K562 (cell line): Measurements from ENCODE around the gene METTL25. TPM values are rescaled to one million over a fixed set of nuclear protein-coding genes. Genes with fewer than 3 reads are reported as not detected.
A peak's percentile ranks its signal among the peaks of the same experiment; 100 is the strongest.

Experiments used
- ATAC-seq: fragments of 200-7000 bp; cut with Tn5 transposase; 3 replicates; pipeline ENCODE4 v1.9.1; 2020; ENCODE audit warnings: moderate library complexity
- BruUV-seq: library from RNA; stranded (reverse); fragments of 400-500 nt; replicated peaks from 2 replicates; lab custom pipeline; 2021; lab: Mats Ljungman, UMichigan
- CTCF ChIA-PET: fragments of 300-600 bp; formaldehyde crosslinking; extraction: SDS; loops from one replicate; lab custom pipeline; 2021; ENCODE audit warnings: low intra/inter-chr PET ratio; lab: Yijun Ruan, JAX
- POLR2A ChIA-PET: fragments of 300-600, 350-650 bp; sonication (Branson Sonifier 250); formaldehyde crosslinking; extraction: SDS; loops from one replicate; lab custom pipeline; 2021; ENCODE audit warnings: antibody characterized with exemption, inconsistent platforms; lab: Yijun Ruan, JAX
- DNase-seq, 4 experiments: peaks; one replicate each; pipeline versions ENCODE4 v3.0.0 to v3.0.0-alpha.2; 2011 to 2018; ENCODE audit warnings: low spot score in 3 of 4, mixed read lengths in 3 of 4; ENCODE audit errors: extremely low read depth in 1 of 4
- FAIRE-seq: peaks from 2 replicates; lab custom pipeline; 2011; peaks lifted over from hg19 to GRCh38; lab: Jason Lieb, UNC
- H2AFZ ChIP-seq: 2 replicates; pipeline ENCODE4 v1.6.0; 2011; ENCODE audit warnings: low read depth, low read length, control low read depth, inconsistent platforms
- H3K27ac ChIP-seq: fragments of 200-600 bp; 3 replicates; pipeline ENCODE4 v1.8.0; 2011; ENCODE audit warnings: low read depth, mild to moderate bottlenecking, control low read depth, inconsistent platforms, low read length, moderate library complexity, mixed read lengths; ENCODE audit errors: extremely low read depth
- H3K27me3 ChIP-seq, 2 experiments: fragments of 300-600 bp in 1 of 2; 2 replicates in 1 of 2; 3 replicates in 1 of 2; pipeline versions ENCODE4 v1.6.0 to v1.8.0; 2011; ENCODE audit warnings: inconsistent platforms in 2 of 2, low read length in 2 of 2, mild to moderate bottlenecking in 1 of 2, mixed read lengths in 1 of 2, moderate library complexity in 1 of 2; ENCODE audit not compliant: control insufficient read depth in 2 of 2, insufficient read depth in 2 of 2
- H3K36me3 ChIP-seq: fragments of 300-600 bp; 3 replicates; pipeline ENCODE4 v1.8.0; 2011; ENCODE audit warnings: mild to moderate bottlenecking, low read length, inconsistent platforms; ENCODE audit not compliant: control insufficient read depth, insufficient read depth
- H3K4me1 ChIP-seq, 2 experiments: fragments of 200-600 bp in 1 of 2; replicated peaks in 1 of 2; 2 replicates in 1 of 2; 3 replicates in 1 of 2; pipeline versions ENCODE4 v1.5.1 to v1.8.0; 2011; ENCODE audit warnings: inconsistent platforms in 2 of 2, low read length in 2 of 2, mild to moderate bottlenecking in 1 of 2, mixed read lengths in 1 of 2, moderate library complexity in 1 of 2; ENCODE audit not compliant: control insufficient read depth in 2 of 2, insufficient read depth in 2 of 2
- H3K4me2 ChIP-seq: 2 replicates; pipeline ENCODE4 v1.6.1; 2011; ENCODE audit warnings: low read length, control low read depth, inconsistent platforms, mixed read lengths; ENCODE audit not compliant: insufficient read depth
- H3K4me3 ChIP-seq: fragments of 200-600 bp; sonication (generic), shearing (Covaris generic); 2 replicates; pipeline ENCODE4 v1.5.1; 2016; ENCODE audit warnings: control low read depth, inconsistent platforms
- H3K79me2 ChIP-seq: fragments of 200-600 bp; 3 replicates; pipeline ENCODE4 v1.8.0; 2011; ENCODE audit warnings: low read length, inconsistent platforms; ENCODE audit not compliant: control insufficient read depth, insufficient read depth
- H3K9ac ChIP-seq, 2 experiments: 2 replicates each; pipeline versions ENCODE4 v1.6.0 to v1.6.1; 2011; ENCODE audit warnings: low read depth in 2 of 2, low read length in 2 of 2, control low read depth in 1 of 2, inconsistent platforms in 1 of 2, mild to moderate bottlenecking in 1 of 2, mixed read lengths in 1 of 2; ENCODE audit not compliant: insufficient read depth in 1 of 2
- H3K9me1 ChIP-seq: one replicate; pipeline ENCODE4 v1.6.0; 2011; ENCODE audit warnings: inconsistent platforms, mild to moderate bottlenecking, low read length, moderate library complexity; ENCODE audit not compliant: control insufficient read depth, insufficient read depth
- H3K9me3 ChIP-seq: replicated peaks from 2 replicates; pipeline ENCODE4 v1.5.1; 2011; ENCODE audit warnings: low read depth, low read length, inconsistent platforms; ENCODE audit not compliant: control insufficient read depth, insufficient read depth
- H4K20me1 ChIP-seq: replicated peaks from 2 replicates; pipeline ENCODE4 v1.6.1; 2011; ENCODE audit warnings: low read length, inconsistent platforms, mixed read lengths; ENCODE audit not compliant: control insufficient read depth, insufficient read depth
- C11orf30 ChIP-seq: fragments of 450-650 bp; IDR thresholded peaks from 2 replicates; pipeline ENCODE4 v1.6.1; 2016; ENCODE audit warnings: low read depth, mild to moderate bottlenecking
- ESRRB ChIP-seq: fragments of 250-450 bp; sonication (Bioruptor Pico); IDR thresholded peaks from 2 replicates; pipeline ENCODE4 v1.5.0; 2020; ENCODE audit warnings: mild to moderate bottlenecking, moderate library complexity, borderline replicate concordance
- FOSL1 ChIP-seq: fragments of 200-800 bp; sonication (Bioruptor generic); conservative IDR thresholded peaks from 2 replicates; pipeline ENCODE4 v1.6.1; 2016; ENCODE audit warnings: missing genetic modification characterization, missing compliant biosample characterization
- FOXK1 ChIP-seq: sonication (generic); formaldehyde crosslinking; IDR thresholded peaks from 2 replicates; pipeline ENCODE4 v1.8.0; 2022; ENCODE audit warnings: missing genetic modification reagents, mild to moderate bottlenecking, borderline replicate concordance
- MAFK ChIP-seq: IDR thresholded peaks from 2 replicates; pipeline ENCODE4 v1.6.1; 2011; ENCODE audit warnings: low read length, improper control_type of control experiment
- RBFOX2 ChIP-seq: fragments of 200-400 bp; formaldehyde crosslinking; IDR thresholded peaks from 2 replicates; pipeline ENCODE4 v1.6.1; 2017; ENCODE audit warnings: low read depth, mild to moderate bottlenecking, low read length, moderate library complexity
- SAFB2 ChIP-seq: fragments of 200-400 bp; formaldehyde crosslinking; IDR thresholded peaks from 2 replicates; pipeline ENCODE4 v1.6.1; 2018; ENCODE audit warnings: borderline replicate concordance, low read length, low read depth, moderate library complexity; ENCODE audit not compliant: severe bottlenecking
- TEAD4 ChIP-seq, 2 experiments: sonication (generic) in 1 of 2; formaldehyde crosslinking in 1 of 2; IDR thresholded peaks; 2 replicates each; pipeline versions ENCODE4 v1.6.1 to v1.8.0; 2012 to 2022; ENCODE audit warnings: borderline replicate concordance in 1 of 2, inconsistent platforms in 1 of 2, low read length in 1 of 2, mild to moderate bottlenecking in 1 of 2, missing genetic modification reagents in 1 of 2
- TGIF2 ChIP-seq: sonication (generic); formaldehyde crosslinking; IDR thresholded peaks from 2 replicates; pipeline ENCODE4 v1.8.1; 2022; ENCODE audit warnings: mild to moderate bottlenecking, missing genetic modification reagents, moderate library complexity
- ZBTB17 ChIP-seq: fragments of 450-650 bp; formaldehyde crosslinking; IDR thresholded peaks from 2 replicates; pipeline ENCODE4 v1.4.0; 2020; ENCODE audit warnings: mild to moderate bottlenecking
- ZNF134 ChIP-seq: fragments of 250-450 bp; sonication (Bioruptor Pico); conservative IDR thresholded peaks from 2 replicates; pipeline ENCODE4 v1.4.0; 2020
- ZNF253 ChIP-seq: fragments of 250-450 bp; sonication (Bioruptor Pico); conservative IDR thresholded peaks from 2 replicates; pipeline ENCODE4 v1.6.1; 2021; ENCODE audit warnings: mild to moderate bottlenecking
- ZNF644 ChIP-seq: fragments of 200-800 bp; sonication (Bioruptor generic); IDR thresholded peaks from 2 replicates; pipeline ENCODE4 v1.6.1; 2016; ENCODE audit warnings: low read depth, missing genetic modification characterization, missing compliant biosample characterization
- WGBS: fragments of 100-300 bp; shearing (Covaris generic); methylation state at CpG from one replicate; pipeline ENCODE4 v1.1.6; 2016; ENCODE audit warnings: low coverage, mixed read lengths; ENCODE audit not compliant: insufficient coverage; ENCODE audit errors: missing lambda C conversion rate; 5-methylcytosine and 5-hydroxymethylcytosine counted together
- in situ Hi-C: fragments of 300-500 bp; cut with MboI; formaldehyde crosslinking; loops from 4 replicates; pipeline ENCODE4 v1.15.0; 2018; ENCODE audit warnings: inconsistent platforms, mixed read lengths
- intact Hi-C: fragments of 100-400 bp; cut with micrococcal nuclease; formaldehyde crosslinking; loops from 2 replicates; pipeline ENCODE4 v1.14.2; 2022
- polyA plus RNA-seq, 8 experiments: library from polyadenylated mRNA; depleted of rRNA in 4 of 8; stranded (reverse) in 5 of 8; unstranded in 3 of 8; fragments of >200 nt; fragmentation: Nextera tagmentation in 2 of 8; fragmentation: Illumina TruSeq in 1 of 8; extraction: Ambion mirVana in 2 of 8; extraction: Trizol in 1 of 8; gene quantifications; 2 replicates each; pipeline versions ENCODE4 v1.2.1 to v1.2.3, GENCODE V29; 2011 to 2014; ENCODE audit warnings: inconsistent platforms in 1 of 8, missing spikeins in 1 of 8
- total RNA-seq, 7 experiments: library from RNA; depleted of rRNA in 6 of 7; stranded (reverse); fragments of >200 nt in 6 of 7; fragmentation: Illumina TruSeq in 2 of 7; extraction: Trizol in 2 of 7; gene quantifications; 2 replicates each; pipeline versions ENCODE4 v1.2.1 to v1.2.3, GENCODE V29; 2011 to 2021; ENCODE audit warnings: low replicate concordance in 1 of 7
- TF ChIP-seq, protein P1 (sequence below): sonication (generic); formaldehyde crosslinking; IDR thresholded peaks from 2 replicates; pipeline ENCODE4 v1.8.0; 2023; ENCODE audit warnings: mild to moderate bottlenecking, missing genetic modification reagents
- TF ChIP-seq, protein P2 (sequence below): fragments of 450-650 bp; IDR thresholded peaks from 2 replicates; pipeline ENCODE4 v1.6.1; 2016
- TF ChIP-seq, protein P3 (sequence below): sonication (generic); formaldehyde crosslinking; IDR thresholded peaks from 2 replicates; pipeline ENCODE4 v1.8.0; 2022; ENCODE audit warnings: mild to moderate bottlenecking, missing genetic modification reagents

The METTL25 gene
- total and polyA plus RNA-seq, 9 of the 15 experiments (the other 6 are each of a cell fraction or from before 2014, with no cell fraction given) = 0.50 to 2.4 (median 1.9) TPM

DNA sequence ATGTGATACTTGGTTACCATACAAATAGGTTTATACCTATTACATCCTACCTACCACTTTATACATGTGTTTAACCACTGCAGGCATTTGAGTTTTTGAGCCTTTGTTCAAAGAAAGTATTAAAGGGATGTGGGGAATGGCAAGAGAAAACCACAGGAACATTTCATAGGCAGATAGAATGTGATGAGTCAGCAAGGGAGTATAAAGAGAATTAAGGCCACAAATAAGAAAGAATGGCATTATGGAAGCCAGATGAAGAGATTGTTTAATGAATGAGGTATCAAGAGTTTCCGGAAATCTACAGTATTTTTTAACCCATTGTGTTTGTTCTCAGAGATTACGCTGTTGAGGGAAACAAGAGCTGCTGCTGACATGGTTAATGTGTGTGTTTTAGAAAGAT, 66.9 kb downstream of the METTL25 start:
- Histone ChIP-seq H3K27ac (no peak overlapping the region), H3K9ac (no peak overlapping the region), H3K9me1 (no peaks in the 10 kb centered on the region), H3K36me3 (no peaks in the 10 kb centered on the region), H4K20me1 (no peaks in the 10 kb centered on the region), H3K79me2 (no peaks in the 10 kb centered on the region), H3K4me1 (no peaks in the 10 kb centered on the region), H3K4me3 (no peak overlapping the region), H3K9me3 (no peaks in the 10 kb centered on the region), H2AFZ (no peak overlapping the region), H3K27me3 (no peaks in the 10 kb centered on the region), H3K4me2 (no peak overlapping the region)
- DNase-seq (no peak), FAIRE-seq (no peak), ATAC-seq (no peak)
- intact Hi-C loops (no loop called here), in situ Hi-C loops (no loop called here)
- BruUV-seq = no TSS peak
- 0% methylated on average over 2 of the region's 2 CpGs for WGBS
- POLR2A ChIA-PET = no interaction called here
- CTCF ChIA-PET = no interaction called here
- no peak for TF ChIP-seq TGIF2 (CRISPR knock-in tag)
- TF ChIP-seq SAFB2 = no peak
- TF ChIP-seq ZNF253 (CRISPR knock-in tag) = no peak
- peak; percentile 68 for TF ChIP-seq MAFK
- no peak for TF ChIP-seq FOXK1 (CRISPR knock-in tag)
- no peak for TF ChIP-seq RBFOX2
- peak; percentile 47; the same call in 1 of the 2 replicates for TF ChIP-seq C11orf30
- TF ChIP-seq ZBTB17 (CRISPR knock-in tag) = no peak
- no peak for TF ChIP-seq TEAD4 (IDR thresholded peaks at IDR 0.05; ENCODE audit: low read length)
- TF ChIP-seq TEAD4 (CRISPR knock-in tag; IDR thresholded peaks at IDR 0.05; ENCODE audit: borderline replicate concordance) = no peak
- TF ChIP-seq, protein P1, sequence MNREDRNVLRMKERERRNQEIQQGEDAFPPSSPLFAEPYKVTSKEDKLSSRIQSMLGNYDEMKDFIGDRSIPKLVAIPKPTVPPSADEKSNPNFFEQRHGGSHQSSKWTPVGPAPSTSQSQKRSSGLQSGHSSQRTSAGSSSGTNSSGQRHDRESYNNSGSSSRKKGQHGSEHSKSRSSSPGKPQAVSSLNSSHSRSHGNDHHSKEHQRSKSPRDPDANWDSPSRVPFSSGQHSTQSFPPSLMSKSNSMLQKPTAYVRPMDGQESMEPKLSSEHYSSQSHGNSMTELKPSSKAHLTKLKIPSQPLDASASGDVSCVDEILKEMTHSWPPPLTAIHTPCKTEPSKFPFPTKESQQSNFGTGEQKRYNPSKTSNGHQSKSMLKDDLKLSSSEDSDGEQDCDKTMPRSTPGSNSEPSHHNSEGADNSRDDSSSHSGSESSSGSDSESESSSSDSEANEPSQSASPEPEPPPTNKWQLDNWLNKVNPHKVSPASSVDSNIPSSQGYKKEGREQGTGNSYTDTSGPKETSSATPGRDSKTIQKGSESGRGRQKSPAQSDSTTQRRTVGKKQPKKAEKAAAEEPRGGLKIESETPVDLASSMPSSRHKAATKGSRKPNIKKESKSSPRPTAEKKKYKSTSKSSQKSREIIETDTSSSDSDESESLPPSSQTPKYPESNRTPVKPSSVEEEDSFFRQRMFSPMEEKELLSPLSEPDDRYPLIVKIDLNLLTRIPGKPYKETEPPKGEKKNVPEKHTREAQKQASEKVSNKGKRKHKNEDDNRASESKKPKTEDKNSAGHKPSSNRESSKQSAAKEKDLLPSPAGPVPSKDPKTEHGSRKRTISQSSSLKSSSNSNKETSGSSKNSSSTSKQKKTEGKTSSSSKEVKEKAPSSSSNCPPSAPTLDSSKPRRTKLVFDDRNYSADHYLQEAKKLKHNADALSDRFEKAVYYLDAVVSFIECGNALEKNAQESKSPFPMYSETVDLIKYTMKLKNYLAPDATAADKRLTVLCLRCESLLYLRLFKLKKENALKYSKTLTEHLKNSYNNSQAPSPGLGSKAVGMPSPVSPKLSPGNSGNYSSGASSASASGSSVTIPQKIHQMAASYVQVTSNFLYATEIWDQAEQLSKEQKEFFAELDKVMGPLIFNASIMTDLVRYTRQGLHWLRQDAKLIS (CRISPR knock-in tag) = no peak
- TF ChIP-seq, protein P2, sequence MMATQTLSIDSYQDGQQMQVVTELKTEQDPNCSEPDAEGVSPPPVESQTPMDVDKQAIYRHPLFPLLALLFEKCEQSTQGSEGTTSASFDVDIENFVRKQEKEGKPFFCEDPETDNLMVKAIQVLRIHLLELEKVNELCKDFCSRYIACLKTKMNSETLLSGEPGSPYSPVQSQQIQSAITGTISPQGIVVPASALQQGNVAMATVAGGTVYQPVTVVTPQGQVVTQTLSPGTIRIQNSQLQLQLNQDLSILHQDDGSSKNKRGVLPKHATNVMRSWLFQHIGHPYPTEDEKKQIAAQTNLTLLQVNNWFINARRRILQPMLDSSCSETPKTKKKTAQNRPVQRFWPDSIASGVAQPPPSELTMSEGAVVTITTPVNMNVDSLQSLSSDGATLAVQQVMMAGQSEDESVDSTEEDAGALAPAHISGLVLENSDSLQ = no peak
- no peak for TF ChIP-seq FOSL1 (tag)
- no peak for TF ChIP-seq ESRRB (CRISPR knock-in tag)
- no peak for TF ChIP-seq ZNF134 (CRISPR knock-in tag)
- TF ChIP-seq, protein P3, sequence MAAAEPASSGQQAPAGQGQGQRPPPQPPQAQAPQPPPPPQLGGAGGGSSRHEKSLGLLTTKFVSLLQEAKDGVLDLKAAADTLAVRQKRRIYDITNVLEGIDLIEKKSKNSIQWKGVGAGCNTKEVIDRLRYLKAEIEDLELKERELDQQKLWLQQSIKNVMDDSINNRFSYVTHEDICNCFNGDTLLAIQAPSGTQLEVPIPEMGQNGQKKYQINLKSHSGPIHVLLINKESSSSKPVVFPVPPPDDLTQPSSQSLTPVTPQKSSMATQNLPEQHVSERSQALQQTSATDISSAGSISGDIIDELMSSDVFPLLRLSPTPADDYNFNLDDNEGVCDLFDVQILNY (CRISPR knock-in tag) = no peak
- no peak for TF ChIP-seq ZNF644
